ENCODE results near the gene SMYD3. TPM values are rescaled to one million over a fixed set of nuclear protein-coding genes. Genes with fewer than 3 reads are reported as not detected.

The SMYD3 gene
- total RNA-seq: 50.1 TPM

DNA sequence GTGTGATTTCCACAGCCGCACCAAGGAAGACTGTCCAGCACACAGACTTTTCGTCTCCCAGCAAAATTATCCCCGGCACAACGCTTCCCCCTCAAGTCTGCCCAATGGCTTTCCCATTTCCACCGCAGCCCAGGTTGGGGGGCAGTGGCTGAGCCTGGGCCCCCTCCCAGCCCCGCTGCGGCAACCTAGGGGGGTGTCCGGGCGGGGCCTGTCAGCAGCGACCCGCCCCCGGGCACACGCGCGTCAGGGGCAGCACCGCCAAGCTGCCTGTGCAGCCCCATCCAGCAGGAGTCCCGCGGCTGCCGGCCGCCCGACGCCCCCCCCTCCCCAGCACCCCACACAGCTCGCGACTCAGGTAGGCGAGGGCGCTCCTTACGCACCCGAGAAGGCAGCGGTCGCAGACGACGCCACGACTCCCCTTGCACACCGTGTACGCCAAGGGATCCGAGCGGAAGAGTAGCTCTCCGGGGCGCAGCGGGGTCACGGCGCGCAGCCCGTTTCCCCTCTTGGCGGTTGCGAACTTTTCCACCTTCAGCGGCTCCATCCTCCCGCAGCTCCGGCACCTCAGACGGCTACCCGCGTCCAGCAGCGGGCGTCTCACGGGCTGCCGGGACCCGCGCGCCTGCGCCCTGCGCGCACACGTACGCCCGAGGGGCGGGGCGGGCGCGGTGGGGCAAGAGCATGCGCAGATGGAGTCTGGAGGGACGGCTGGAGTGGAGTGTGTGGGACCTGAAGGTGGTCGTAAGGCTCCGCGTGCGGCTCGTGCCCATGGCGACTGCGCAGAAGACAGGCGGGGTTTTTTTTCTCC is at the start of gene SMYD3:
Gene SMYD3, minus strand, starts transcription at position 606 of the 808 bp plus-strand sequence.

Small RNA genes lying within 50 kb of the gene (small RNA-seq; reads per million reads assigned to genes)
- gene AL356583.2: not detected
- gene RF00019: not detected
- gene RNU6-1283P: not detected

Other genes starting within 250 kb of the SMYD3 start
- 17.3 TPM for gene TFB2M, start 59.0 kb upstream of the SMYD3 start, total RNA-seq
- gene CNST, start 59.2 kb upstream of the SMYD3 start, total RNA-seq: 46.8 TPM
- 72.7 TPM for gene SCCPDH, start 217.1 kb upstream of the SMYD3 start, total RNA-seq